ENCODE results near the gene SLC5A5.

SLC5A5 gene

DNA sequence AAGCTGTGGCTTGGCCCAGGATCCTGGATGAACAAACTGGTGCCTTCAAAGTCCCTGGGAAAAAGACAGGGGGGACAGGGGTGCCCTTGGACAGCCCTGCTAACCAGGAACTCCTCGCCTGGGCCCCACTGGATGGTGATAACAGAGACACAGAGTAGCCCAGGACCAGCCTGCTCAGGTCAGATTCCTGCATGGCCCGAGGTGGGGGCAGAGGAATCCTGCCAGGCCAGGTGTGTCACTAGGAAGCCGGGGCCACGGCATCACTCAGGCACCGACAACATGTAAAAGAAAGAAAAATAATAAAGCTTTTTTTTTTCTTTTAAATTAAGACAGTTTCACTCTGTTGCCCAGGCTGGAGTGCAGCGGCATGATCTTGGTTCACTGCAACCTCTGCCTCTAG is 17.7 kb upstream of the SLC5A5 start:
- no peak for DNase-seq (ENCODE audit: low read depth)
- TF ChIP-seq POLR2A (IDR thresholded peaks at IDR 0.05; ENCODE audit: extremely low read depth, insufficient read length) (no peak), MYC (IDR thresholded peaks at IDR 0.05; ENCODE audit: low read depth, low read length) (no peak)
- TF ChIP-seq, protein P1, sequence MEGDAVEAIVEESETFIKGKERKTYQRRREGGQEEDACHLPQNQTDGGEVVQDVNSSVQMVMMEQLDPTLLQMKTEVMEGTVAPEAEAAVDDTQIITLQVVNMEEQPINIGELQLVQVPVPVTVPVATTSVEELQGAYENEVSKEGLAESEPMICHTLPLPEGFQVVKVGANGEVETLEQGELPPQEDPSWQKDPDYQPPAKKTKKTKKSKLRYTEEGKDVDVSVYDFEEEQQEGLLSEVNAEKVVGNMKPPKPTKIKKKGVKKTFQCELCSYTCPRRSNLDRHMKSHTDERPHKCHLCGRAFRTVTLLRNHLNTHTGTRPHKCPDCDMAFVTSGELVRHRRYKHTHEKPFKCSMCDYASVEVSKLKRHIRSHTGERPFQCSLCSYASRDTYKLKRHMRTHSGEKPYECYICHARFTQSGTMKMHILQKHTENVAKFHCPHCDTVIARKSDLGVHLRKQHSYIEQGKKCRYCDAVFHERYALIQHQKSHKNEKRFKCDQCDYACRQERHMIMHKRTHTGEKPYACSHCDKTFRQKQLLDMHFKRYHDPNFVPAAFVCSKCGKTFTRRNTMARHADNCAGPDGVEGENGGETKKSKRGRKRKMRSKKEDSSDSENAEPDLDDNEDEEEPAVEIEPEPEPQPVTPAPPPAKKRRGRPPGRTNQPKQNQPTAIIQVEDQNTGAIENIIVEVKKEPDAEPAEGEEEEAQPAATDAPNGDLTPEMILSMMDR (IDR thresholded peaks at IDR 0.05; ENCODE audit: low read depth, low read length) = no peak
- TF ChIP-seq, protein P2, sequence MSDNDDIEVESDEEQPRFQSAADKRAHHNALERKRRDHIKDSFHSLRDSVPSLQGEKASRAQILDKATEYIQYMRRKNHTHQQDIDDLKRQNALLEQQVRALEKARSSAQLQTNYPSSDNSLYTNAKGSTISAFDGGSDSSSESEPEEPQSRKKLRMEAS (IDR thresholded peaks at IDR 0.05; ENCODE audit: low read depth, low read length) = no peak
- no peak overlapping the region for H3K4me3 ChIP-seq (ENCODE audit: low read depth, low read length)

DNA sequence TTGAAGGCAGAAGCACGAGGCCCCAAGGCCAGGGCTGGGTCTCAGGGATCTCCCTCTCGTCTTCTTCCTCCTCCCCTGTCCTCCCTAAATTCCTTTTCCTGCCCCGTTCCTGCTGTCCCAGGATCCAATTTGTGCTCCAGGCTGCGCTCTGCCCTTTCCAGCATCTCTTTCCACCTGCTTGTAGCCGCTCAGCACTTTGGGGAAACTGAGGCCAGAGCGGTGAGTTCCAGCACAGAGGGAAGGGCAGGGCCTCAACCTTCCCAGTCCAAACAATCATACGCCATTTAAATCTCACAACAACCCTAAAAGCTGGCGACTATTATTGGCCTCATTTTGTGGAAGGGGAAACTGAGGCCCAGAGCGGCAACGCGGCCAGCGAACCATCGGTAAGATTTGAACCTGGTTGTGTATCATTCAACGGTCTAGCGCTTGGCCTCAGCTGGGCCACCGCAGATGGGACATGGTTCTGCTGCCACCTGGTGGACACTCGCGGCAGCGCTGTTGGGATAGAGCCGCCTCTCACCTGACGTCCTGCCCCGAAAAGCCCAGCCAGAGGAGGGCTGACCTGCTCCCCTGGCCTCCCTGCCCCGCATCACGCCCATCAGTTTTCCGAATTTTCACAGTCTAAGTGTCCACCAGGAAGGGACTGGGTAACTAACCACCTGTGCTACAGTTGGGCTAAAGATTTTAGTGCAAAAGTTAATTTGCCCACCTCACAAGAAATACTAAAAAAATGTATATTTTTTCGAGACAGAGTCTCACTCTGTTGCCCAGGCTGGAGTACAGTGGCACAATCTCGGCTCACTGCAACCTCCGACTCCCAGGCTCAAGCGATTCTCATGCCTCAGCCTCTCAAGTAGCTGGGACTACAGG is 16.2 kb upstream of the SLC5A5 start:
- TF ChIP-seq, protein P1 (IDR thresholded peaks at IDR 0.05; ENCODE audit: low read depth, low read length) = peak; percentile 89
- TF ChIP-seq MYC (IDR thresholded peaks at IDR 0.05; ENCODE audit: low read depth, low read length) = no peak

GRCh38 chr19:17859533-17860330 is 12.0 kb upstream of the SLC5A5 start, which contains the start of gene RPL18A:
RPL18A (plus strand) TSS chr19:17859910; CDS start chr19:17859957, 47 bp downstream.
- DNase-seq (ENCODE audit: low read depth) = peak; percentile 100
- TF ChIP-seq, protein P2 (IDR thresholded peaks at IDR 0.05; ENCODE audit: low read depth, low read length) = peak; percentile 75
- TF ChIP-seq, protein P1 (IDR thresholded peaks at IDR 0.05; ENCODE audit: low read depth, low read length) = peak; percentile 86
- TF ChIP-seq MYC (IDR thresholded peaks at IDR 0.05; ENCODE audit: low read depth, low read length) (peak; percentile 87), POLR2A (IDR thresholded peaks at IDR 0.05; ENCODE audit: extremely low read depth, insufficient read length) (peak; percentile 95)
- peak within 1 kb of the TSS; percentile 99 for H3K4me3 ChIP-seq (ENCODE audit: low read depth, low read length)

More for the DNA sequence above, 16.2 kb upstream of the SLC5A5 start:
- peak; percentile 75 for DNase-seq (ENCODE audit: low read depth)
- no peak overlapping the region for H3K4me3 ChIP-seq (ENCODE audit: low read depth, low read length)

- TF ChIP-seq MYC (IDR thresholded peaks at IDR 0.05; ENCODE audit: low read depth, low read length) = no peak
- TF ChIP-seq, protein P1 (IDR thresholded peaks at IDR 0.05; ENCODE audit: low read depth, low read length) = no peak
- peak overlapping the region; percentile 99 for H3K4me3 ChIP-seq (ENCODE audit: low read depth, low read length)
- no peak for DNase-seq (ENCODE audit: low read depth)
Measured at GRCh38 chr19:17860331-17860992, 11.3 kb upstream of the SLC5A5 start.

GRCh38 chr19:17860993-17861360 is 10.8 kb upstream of the SLC5A5 start:
- no peak for DNase-seq (ENCODE audit: low read depth)
- peak overlapping the region; percentile 99 for H3K4me3 ChIP-seq (ENCODE audit: low read depth, low read length)
- TF ChIP-seq, protein P2 (IDR thresholded peaks at IDR 0.05; ENCODE audit: low read depth, low read length) = no peak
- no peak for TF ChIP-seq MYC (IDR thresholded peaks at IDR 0.05; ENCODE audit: low read depth, low read length)
- no peak for TF ChIP-seq POLR2A (IDR thresholded peaks at IDR 0.05; ENCODE audit: extremely low read depth, insufficient read length)
- TF ChIP-seq, protein P1 (IDR thresholded peaks at IDR 0.05; ENCODE audit: low read depth, low read length) = no peak

All from NB4 (cell line).